Ovary (tissue), 9 donors: ENCODE results near the gene AP2M1. TPM values are rescaled to one million over a fixed set of nuclear protein-coding genes. Genes with fewer than 3 reads are reported as not detected.
A peak's percentile ranks its signal among the peaks of the same experiment; 100 is the strongest.

Experiments
- DNase-seq, 5 donors: peaks; one replicate each; pipeline ENCODE4 v3.0.0-alpha.2; 2019 to 2020
- H3K27ac ChIP-seq, 2 donors: fragments of 200-600 bp; one replicate each; pipeline versions ENCODE4 v1.5.1 to v1.8.0; 2019 to 2022
- H3K27me3 ChIP-seq: fragments of 200-600 bp; one replicate; pipeline ENCODE4 v1.8.0; 2022
- H3K36me3 ChIP-seq: fragments of 200-600 bp; sonication (generic); one replicate; pipeline ENCODE4 v1.5.1; 2019
- H3K4me1 ChIP-seq: one replicate; pipeline ENCODE4 v1.8.1; 2013; ENCODE audit warnings: mild to moderate bottlenecking, moderate library complexity; ENCODE audit not compliant: insufficient read depth
- H3K4me3 ChIP-seq: fragments of 200-600 bp; sonication (generic); one replicate; pipeline ENCODE4 v1.5.1; 2017
- H3K9me3 ChIP-seq, 2 donors: fragments of 200-600 bp in 1 of 2; sonication (generic) in 1 of 2; one replicate each; pipeline versions ENCODE4 v1.5.1 to v1.8.1; 2013 to 2019; ENCODE audit warnings: mild to moderate bottlenecking in 1 of 2, moderate library complexity in 1 of 2
- CTCF ChIP-seq, 3 donors: fragments of 450-650 bp in 2 of 3; fragments of 200-600 bp in 1 of 3; IDR thresholded peaks; one replicate each; pipeline versions ENCODE4 v1.5.1 to v1.8.0; 2016 to 2022; ENCODE audit warnings: antibody characterized with exemption in 3 of 3, mild to moderate bottlenecking in 1 of 3
- EP300 ChIP-seq: sonication (generic); formaldehyde crosslinking; IDR thresholded peaks from one replicate; pipeline ENCODE4 v1.6.1; 2017; ENCODE audit warnings: antibody characterized with exemption
- POLR2A ChIP-seq: fragments of 450-650 bp; IDR thresholded peaks from one replicate; pipeline ENCODE4 v1.6.1; 2017; ENCODE audit warnings: antibody characterized with exemption, mild to moderate bottlenecking, moderate library complexity
- WGBS, 3 donors: extraction: QIAGEN DNeasy Blood & Tissue Kit in 1 of 3; methylation state at CpG; one replicate each; pipeline versions ENCODE4 v1.1.5 to v1.1.7; 2013 to 2017; 5-methylcytosine and 5-hydroxymethylcytosine counted together
- intact Hi-C, 4 donors: fragments of 100-400 bp; cut with DNase I; formaldehyde crosslinking; loops; one replicate each; pipeline versions ENCODE4 v1.11.0 to v1.15.1; 2022 to 2023
- polyA plus RNA-seq, 2 donors: library from polyadenylated mRNA; stranded (reverse); fragments of 200-250 nt in 1 of 2; fragments of 350-450 nt in 1 of 2; fragmentation: Illumina TruSeq in 1 of 2; extraction: RNeasy Lipid Tissue Mini Kit (QIAGEN cat#74804) in 1 of 2; gene quantifications; one replicate each; pipeline ENCODE4 v1.2.3, GENCODE V29; 2013 to 2014
- total RNA-seq, 7 donors: library from RNA; depleted of rRNA in 2 of 7; stranded (reverse); fragments of >200 nt in 2 of 7; fragmentation: NEBNext Ultra II Directional in 3 of 7; extraction: Animal tissue kit (Norgen Biotek cat#: 25700) in 3 of 7; gene quantifications; one replicate each; pipeline versions ENCODE4 v1.1.0 to v1.2.4, GENCODE V29; 2016 to 2023
- donor health status: DM: no; HTN: no; CAD: no; lungs with moderate emphysema.
- donor health status: DM: no; HTN: no; CAD: no.
- donor health status: Bipolar disorder and iron deficiency.
- donor health status: DM: yes; HTN: yes; CAD: no.
- donor health status: DM: no; HTN: no; CAD: no.
- donor health status: DM: yes; HTN: yes; CAD: no.

AP2M1 gene
- total and polyA plus RNA-seq, 9 donors = 107 to 371 (median 252) TPM

GRCh38 chr3:184172681-184173373, 1.8 kb upstream of the AP2M1 start:
- TF ChIP-seq CTCF (IDR thresholded peaks at IDR 0.05) = no peak
- no peak for TF ChIP-seq EP300
- TF ChIP-seq POLR2A = no peak
- H3K4me3 ChIP-seq = no peak overlapping the region
- H3K36me3 ChIP-seq = no peaks in the 10 kb centered on the region
- peaks cover 7% of the 10 kb centered on the region for H3K4me1 ChIP-seq
- H3K27ac ChIP-seq = no peak overlapping the region
- H3K27me3 ChIP-seq = no peaks in the 10 kb centered on the region
- no peak for DNase-seq
- no peaks in the 10 kb centered on the region for H3K9me3 ChIP-seq
- intact Hi-C loops = no loop called here
- 71 to 79% (median 77%) methylated on average over 5 of the region's 5 CpGs for WGBS, 3 donors

GRCh38 chr3:184173374-184173722, 1.3 kb upstream of the AP2M1 start:
- Histone ChIP-seq H3K4me3 (no peak overlapping the region), H3K27ac (no peak overlapping the region), H3K27me3 (no peaks in the 10 kb centered on the region), H3K4me1 (peaks cover 7% of the 10 kb centered on the region), H3K9me3 (no peaks in the 10 kb centered on the region), H3K36me3 (no peaks in the 10 kb centered on the region)
- no peak for DNase-seq
- intact Hi-C loops = no loop called here
- TF ChIP-seq CTCF (IDR thresholded peaks at IDR 0.05) = no peak
- TF ChIP-seq EP300 = no peak
- WGBS, 3 donors = 81 to 85% (median 82%) methylated on average over 2 of the region's 2 CpGs

- Histone ChIP-seq H3K27me3 (no peaks in the 10 kb centered on the region), H3K36me3 (no peaks in the 10 kb centered on the region), H3K4me1 (peaks cover 7% of the 10 kb centered on the region), H3K4me3 (no peak overlapping the region), H3K9me3 (no peaks in the 10 kb centered on the region), H3K27ac (no peak overlapping the region)
- no peak for TF ChIP-seq CTCF (IDR thresholded peaks at IDR 0.05)
- no peak for TF ChIP-seq POLR2A
- no peak for TF ChIP-seq EP300
- DNase-seq = no peak
- WGBS, 3 donors = 13 to 16% (median 15%) methylated on average over 4 of the region's 4 CpGs
- intact Hi-C loops = no loop called here
Observed at GRCh38 chr3:184174284-184174645, 390 bp upstream of the AP2M1 start.

GRCh38 chr3:184175506-184175905, 851 bp downstream of the AP2M1 start:
- DNase-seq = no peak
- intact Hi-C loops = no loop called here
- H3K4me1 ChIP-seq = peaks cover 7% of the 10 kb centered on the region
- H3K27me3 ChIP-seq = no peaks in the 10 kb centered on the region
- H3K27ac ChIP-seq = peak overlapping the region in 1 of 2 donors; percentile 74
- peak overlapping the region; percentile 72 for H3K4me3 ChIP-seq
- TF ChIP-seq CTCF (IDR thresholded peaks at IDR 0.05) (no peak), EP300 (no peak), POLR2A (no peak)
- H3K36me3 ChIP-seq = no peaks in the 10 kb centered on the region
- H3K9me3 ChIP-seq = no peaks in the 10 kb centered on the region
- WGBS, 3 donors = 15 to 20% (median 16%) methylated on average over 8 of the region's 8 CpGs
